Fibroblast of lung (primary cell): Measurements from ENCODE around the gene SCGB3A2. TPM values are rescaled to one million over a fixed set of nuclear protein-coding genes. Genes with fewer than 3 reads are reported as not detected.

ENCODE experiments used
- DNase-seq, 2 donors: peaks; one replicate each; pipeline versions ENCODE4 v3.0.0 to v3.0.0-alpha.2; 2010; ENCODE audit warnings: low read depth in 2 of 2
- H2AFZ ChIP-seq: 2 replicates; pipeline ENCODE4 v1.5.1; 2012; ENCODE audit warnings: low read length, control low read depth, inconsistent platforms
- H3K27ac ChIP-seq: 2 replicates; pipeline ENCODE4 v1.5.1; 2011; ENCODE audit warnings: low read length, control low read depth; ENCODE audit not compliant: insufficient read depth
- H3K27me3 ChIP-seq: 2 replicates; pipeline ENCODE4 v1.5.1; 2011; ENCODE audit warnings: mild to moderate bottlenecking, low read length; ENCODE audit not compliant: control insufficient read depth, insufficient read depth
- H3K36me3 ChIP-seq: 2 replicates; pipeline ENCODE4 v1.5.1; 2011; ENCODE audit warnings: low read length; ENCODE audit not compliant: control insufficient read depth, insufficient read depth
- H3K4me1 ChIP-seq: 2 replicates; pipeline ENCODE4 v1.5.1; 2011; ENCODE audit warnings: low read length; ENCODE audit not compliant: control insufficient read depth, insufficient read depth; ENCODE audit errors: extremely low read depth
- H3K4me2 ChIP-seq: 2 replicates; pipeline ENCODE4 v1.5.1; 2011; ENCODE audit warnings: low read length, control low read depth; ENCODE audit not compliant: insufficient read depth; ENCODE audit errors: extremely low read depth
- H3K4me3 ChIP-seq, 4 experiments: fragments of 200-600 bp in 1 of 4; sonication (generic) in 1 of 4; replicated peaks in 1 of 4; 2 replicates each; pipeline ENCODE4 v1.5.1; 2011 to 2016; ENCODE audit warnings: low read length in 4 of 4, low read depth in 3 of 4, mild to moderate bottlenecking in 3 of 4, control low read depth in 2 of 4, inconsistent platforms in 1 of 4, mixed read lengths in 1 of 4; ENCODE audit not compliant: insufficient read depth in 1 of 4; ENCODE audit errors: control extremely low read depth in 1 of 4
- H3K79me2 ChIP-seq: 2 replicates; pipeline ENCODE4 v1.5.1; 2012; ENCODE audit warnings: mild to moderate bottlenecking, low read length, inconsistent platforms; ENCODE audit not compliant: control insufficient read depth, insufficient read depth
- H3K9ac ChIP-seq: 2 replicates; pipeline ENCODE4 v1.5.1; 2011; ENCODE audit warnings: mild to moderate bottlenecking, low read length, control low read depth; ENCODE audit not compliant: insufficient read depth
- H3K9me3 ChIP-seq: 2 replicates; pipeline ENCODE4 v1.5.1; 2012; ENCODE audit warnings: low read depth, low read length; ENCODE audit not compliant: control insufficient read depth, insufficient read depth
- H4K20me1 ChIP-seq: 2 replicates; pipeline ENCODE4 v1.5.1; 2011; ENCODE audit warnings: low read length; ENCODE audit not compliant: control insufficient read depth, insufficient read depth; ENCODE audit errors: extremely low read depth
- CTCF ChIP-seq, 2 donors: IDR thresholded peaks in 1 of 2; conservative IDR thresholded peaks in 1 of 2; 1 replicate in 1 of 2; 2 replicates in 1 of 2; pipeline ENCODE4 v1.5.1; 2011 to 2012; ENCODE audit warnings: low read length in 2 of 2, control low read depth in 1 of 2, inconsistent platforms in 1 of 2, low read depth in 1 of 2, mild to moderate bottlenecking in 1 of 2
- EZH2 ChIP-seq: IDR thresholded peaks from 2 replicates; pipeline ENCODE4 v1.5.1; 2012; ENCODE audit warnings: low read length, control low read depth, mild to moderate bottlenecking; ENCODE audit errors: missing control alignments
- polyA plus RNA-seq, 2 donors: library from polyadenylated mRNA; depleted of rRNA in 1 of 2; stranded (reverse) in 1 of 2; unstranded in 1 of 2; fragments of >200 nt; gene quantifications; 2 replicates each; pipeline ENCODE4 v1.2.1, GENCODE V29; 2011 to 2012; ENCODE audit warnings: missing spikeins in 1 of 2
- total RNA-seq: library from RNA; depleted of rRNA; stranded (reverse); fragments of >200 nt; gene quantifications from 2 replicates; pipeline ENCODE4 v1.2.1, GENCODE V29; 2014

SCGB3A2 gene
- total and polyA plus RNA-seq, 2 donors (not counting 1 experiment from before 2014, with no cell fraction given): not detected

- TF ChIP-seq EZH2 (no peak), CTCF (conservative IDR thresholded peaks at IDR 0.05 in 1 of 2, IDR thresholded peaks at IDR 0.05 in 1 of 2; ENCODE audit: low read depth in 1 of 2, low read length in 2 of 2) (no peak)
- H4K20me1 ChIP-seq: no peaks in the 10 kb centered on the region
- H3K27ac ChIP-seq: no peak overlapping the region
- no peaks in the 10 kb centered on the region for H3K4me1 ChIP-seq
- no peak overlapping the region for H2AFZ ChIP-seq
- H3K36me3 ChIP-seq: no peaks in the 10 kb centered on the region
- no peak overlapping the region for H3K4me2 ChIP-seq
- H3K79me2 ChIP-seq: no peaks in the 10 kb centered on the region
- H3K4me3 ChIP-seq: no peak overlapping the region
- H3K9me3 ChIP-seq: no peaks in the 10 kb centered on the region
- H3K9ac ChIP-seq: no peak overlapping the region
- DNase-seq: no peak
- H3K27me3 ChIP-seq: no peaks in the 10 kb centered on the region
These were observed 46.5 kb downstream of the SCGB3A2 start for GRCh38 chr5:147925020-147925419.

GRCh38 chr5:147927901-147928300 is 49.4 kb downstream of the SCGB3A2 start:
- TF ChIP-seq CTCF (conservative IDR thresholded peaks at IDR 0.05 in 1 of 2, IDR thresholded peaks at IDR 0.05 in 1 of 2; ENCODE audit: low read depth in 1 of 2, low read length in 2 of 2) (no peak), EZH2 (no peak)
- Histone ChIP-seq H3K27me3 (no peaks in the 10 kb centered on the region), H3K4me2 (no peak overlapping the region), H3K79me2 (no peaks in the 10 kb centered on the region), H3K4me3 (no peak overlapping the region), H3K4me1 (no peaks in the 10 kb centered on the region), H3K36me3 (no peaks in the 10 kb centered on the region), H2AFZ (no peak overlapping the region), H4K20me1 (no peaks in the 10 kb centered on the region), H3K27ac (no peak overlapping the region), H3K9me3 (no peaks in the 10 kb centered on the region), H3K9ac (no peak overlapping the region)
- DNase-seq: no peak

- Histone ChIP-seq H4K20me1 (no peaks in the 10 kb centered on the region), H3K9me3 (no peaks in the 10 kb centered on the region), H3K27ac (no peak overlapping the region), H3K4me2 (no peak overlapping the region), H3K4me1 (no peaks in the 10 kb centered on the region), H3K9ac (no peak overlapping the region), H3K27me3 (no peaks in the 10 kb centered on the region), H3K36me3 (no peaks in the 10 kb centered on the region), H2AFZ (no peak overlapping the region), H3K4me3 (no peak overlapping the region), H3K79me2 (no peaks in the 10 kb centered on the region)
- TF ChIP-seq CTCF (conservative IDR thresholded peaks at IDR 0.05 in 1 of 2, IDR thresholded peaks at IDR 0.05 in 1 of 2; ENCODE audit: low read depth in 1 of 2, low read length in 2 of 2) (no peak), EZH2 (no peak)
- no peak for DNase-seq
These were observed 52.3 kb downstream of the SCGB3A2 start for GRCh38 chr5:147930769-147931168.

Other genes with a start within 250 kb of the SCGB3A2 start
- gene JAKMIP2, start 96.0 kb upstream of the SCGB3A2 start, total RNA-seq: 0.51 and 1.3 TPM in 2 replicates
- gene JAKMIP2, start 96.0 kb upstream of the SCGB3A2 start, polyA plus RNA-seq: 0.51 and 6.5 TPM in 2 replicates
- gene SPINK1, start 47.0 kb upstream of the SCGB3A2 start, total RNA-seq: not detected in 2 replicates
- not detected in 2 replicates for gene SPINK1, start 47.0 kb upstream of the SCGB3A2 start, polyA plus RNA-seq
- not detected in 2 replicates for gene C5orf46, start 27.8 kb downstream of the SCGB3A2 start, total RNA-seq
- gene C5orf46, start 27.8 kb downstream of the SCGB3A2 start, polyA plus RNA-seq: not detected in 2 replicates
- not detected in 2 replicates for gene SPINK5, start 185.3 kb downstream of the SCGB3A2 start, total RNA-seq
- not detected in 2 replicates for gene SPINK5, start 185.3 kb downstream of the SCGB3A2 start, polyA plus RNA-seq